HCT116 (cell line): ENCODE measurements around the gene NKX2-1. TPM values are rescaled to one million over a fixed set of nuclear protein-coding genes. Genes with fewer than 3 reads are reported as not detected.

Experiments
- ATAC-seq: fragments of 200-7000 bp; cut with Tn5 transposase; 2 replicates; pipeline ENCODE4 v1.9.1; 2020; ENCODE audit warnings: mild to moderate bottlenecking, moderate library complexity
- BruUV-seq: library from RNA; stranded (reverse); fragments of 400-500 nt; replicated peaks from 2 replicates; lab custom pipeline; 2021; lab: Mats Ljungman, UMichigan
- CTCF ChIA-PET: fragments of 300-600 bp; sonication (Branson Sonifier 250); formaldehyde crosslinking; loops from one replicate; lab custom pipeline; 2021; ENCODE audit warnings: antibody characterized with exemption; lab: Charles Lee
- POLR2A ChIA-PET: fragments of 300-600, 350-600 bp; sonication (Branson Sonifier 250); formaldehyde crosslinking; loops from one replicate; lab custom pipeline; 2021; ENCODE audit warnings: antibody characterized with exemption; lab: Charles Lee
- RAD21 ChIA-PET, 2 experiments: fragments of 300-600 bp; sonication (Branson Sonifier 250); formaldehyde crosslinking; loops; one replicate each; lab custom pipeline; 2023; ENCODE audit warnings: low total read pairs in 2 of 2; ENCODE audit not compliant: uncharacterized antibody in 2 of 2, unreplicated experiment in 2 of 2, low non-redundant PET in 1 of 2; lab: Charles Lee
- DNase-seq: peaks from one replicate; pipeline ENCODE4 v3.0.0-alpha.2; 2010; ENCODE audit warnings: low read depth, low spot score
- H2AFZ ChIP-seq: fragments of 200-600 bp; shearing (Covaris generic), sonication (generic); 2 replicates; pipeline ENCODE4 v1.6.1; 2017; ENCODE audit warnings: low read depth, mixed run types, mixed read lengths, antibody characterized with exemption, low read length; ENCODE audit not compliant: poor library complexity, severe bottlenecking
- H3K27ac ChIP-seq: 2 replicates; pipeline ENCODE4 v1.5.1; 2012; ENCODE audit warnings: low read depth, low read length
- H3K27me3 ChIP-seq: fragments of 200-600 bp; sonication (generic); 2 replicates; pipeline ENCODE4 v1.6.1; 2016; ENCODE audit warnings: mixed run types, low read length, mixed read lengths; ENCODE audit not compliant: insufficient read depth
- H3K36me3 ChIP-seq, 2 experiments: fragments of 200-500 bp in 1 of 2; fragments of 200-600 bp in 1 of 2; sonication (Bioruptor generic) in 1 of 2; sonication (generic) in 1 of 2; 2 replicates each; pipeline versions ENCODE4 v1.5.1 to v1.6.1; 2014 to 2016; ENCODE audit warnings: low read length in 2 of 2, inconsistent platforms in 1 of 2, mixed read lengths in 1 of 2, mixed run types in 1 of 2; ENCODE audit not compliant: insufficient read depth in 2 of 2, control insufficient read depth in 1 of 2
- H3K4me1 ChIP-seq, 2 experiments: fragments of 200-600 bp in 1 of 2; sonication (generic) in 1 of 2; 2 replicates each; pipeline versions ENCODE4 v1.5.1 to v1.6.1; 2012 to 2017; ENCODE audit warnings: low read length in 2 of 2, inconsistent platforms in 1 of 2, mild to moderate bottlenecking in 1 of 2, mixed read lengths in 1 of 2, mixed run types in 1 of 2, moderate library complexity in 1 of 2; ENCODE audit not compliant: insufficient read depth in 2 of 2, control insufficient read depth in 1 of 2
- H3K4me2 ChIP-seq: fragments of 200-600 bp; sonication (generic); 2 replicates; pipeline ENCODE4 v1.6.1; 2017; ENCODE audit warnings: mixed run types, low read length, mixed read lengths
- H3K4me3 ChIP-seq, 2 experiments: fragments of 200-600 bp in 1 of 2; sonication (generic) in 1 of 2; replicated peaks in 1 of 2; 2 replicates each; pipeline ENCODE4 v1.5.1; 2011 to 2016; ENCODE audit warnings: low read length in 2 of 2, control low read depth in 1 of 2, low read depth in 1 of 2, mild to moderate bottlenecking in 1 of 2, mixed read lengths in 1 of 2, mixed run types in 1 of 2
- H3K79me2 ChIP-seq: fragments of 200-600 bp; sonication (generic); 2 replicates; pipeline ENCODE4 v1.6.1; 2017; ENCODE audit warnings: mild to moderate bottlenecking, mixed run types, low read length, moderate library complexity, mixed read lengths; ENCODE audit not compliant: insufficient read depth
- H3K9ac ChIP-seq: fragments of 200-600 bp; sonication (generic); 2 replicates; pipeline ENCODE4 v1.6.1; 2016; ENCODE audit warnings: low read length, mixed read lengths
- H3K9me2 ChIP-seq: fragments of 200-600 bp; sonication (generic), shearing (Covaris generic); 2 replicates; pipeline ENCODE4 v1.6.1; 2017; ENCODE audit warnings: mixed run types, mild to moderate bottlenecking, moderate library complexity; ENCODE audit not compliant: insufficient read depth
- H3K9me3 ChIP-seq, 2 experiments: fragments of 200-500 bp in 1 of 2; fragments of 200-600 bp in 1 of 2; sonication (Bioruptor generic) in 1 of 2; sonication (generic) in 1 of 2; 2 replicates each; pipeline ENCODE4 v1.6.1; 2014 to 2017; ENCODE audit warnings: low read length in 2 of 2, mixed read lengths in 2 of 2, inconsistent platforms in 1 of 2, low read depth in 1 of 2, mild to moderate bottlenecking in 1 of 2, mixed run types in 1 of 2, moderate library complexity in 1 of 2; ENCODE audit not compliant: control insufficient read depth in 1 of 2, insufficient read depth in 1 of 2
- H4K20me1 ChIP-seq: fragments of 200-600 bp; sonication (generic), shearing (Covaris generic); 2 replicates; pipeline ENCODE4 v1.6.1; 2017; ENCODE audit warnings: mixed run types, mild to moderate bottlenecking, moderate library complexity; ENCODE audit not compliant: insufficient read depth
- CEBPB ChIP-seq: IDR thresholded peaks from 2 replicates; pipeline ENCODE4 v1.6.1; 2012; ENCODE audit warnings: low read depth
- EGR1 ChIP-seq: IDR thresholded peaks from 2 replicates; pipeline ENCODE4 v1.6.1; 2012; ENCODE audit warnings: low read depth
- ELF1 ChIP-seq: IDR thresholded peaks from 2 replicates; pipeline ENCODE4 v1.6.1; 2012; ENCODE audit warnings: low read depth, borderline replicate concordance
- EZH2phosphoT487 ChIP-seq: fragments of 200-600 bp; IDR thresholded peaks from 2 replicates; pipeline ENCODE4 v1.6.1; 2018; ENCODE audit warnings: antibody characterized with exemption, borderline replicate concordance
- MAX ChIP-seq: IDR thresholded peaks from 2 replicates; pipeline ENCODE4 v1.6.1; 2012
- POLR2AphosphoS5 ChIP-seq: IDR thresholded peaks from 2 replicates; pipeline ENCODE4 v1.6.1; 2011; ENCODE audit warnings: mild to moderate bottlenecking, low read depth, low read length, moderate library complexity
- RAD21 ChIP-seq: IDR thresholded peaks from 2 replicates; pipeline ENCODE4 v1.6.1; 2012; ENCODE audit warnings: low read depth, mild to moderate bottlenecking
- SP1 ChIP-seq: IDR thresholded peaks from 2 replicates; pipeline ENCODE4 v1.6.1; 2012; ENCODE audit warnings: low read depth
- SRF ChIP-seq: IDR thresholded peaks from 2 replicates; pipeline ENCODE4 v1.6.1; 2012; ENCODE audit warnings: low read depth
- ZFX ChIP-seq: fragments of 450-650 bp; IDR thresholded peaks from 2 replicates; pipeline ENCODE4 v1.6.1; 2017
- ZNF274 ChIP-seq: fragments of 200-500 bp; sonication (Bioruptor generic); IDR thresholded peaks from 2 replicates; pipeline ENCODE4 v1.6.1; 2014; ENCODE audit warnings: mild to moderate bottlenecking, low read depth, low read length, inconsistent platforms
- intact Hi-C: fragments of 100-400 bp; cut with micrococcal nuclease; formaldehyde crosslinking; loops from 2 replicates; pipeline ENCODE4 v1.10.0; 2022
- total RNA-seq: library from RNA; stranded (reverse); gene quantifications from one replicate; pipeline ENCODE4 v1.2.1, GENCODE V29; 2021; ENCODE audit not compliant: unreplicated experiment

The NKX2-1 gene
- total RNA-seq, 1 experiment from 2014 or later = 0.84 TPM

GRCh38 chr14:36517242-36518030 is 2.6 kb downstream of the NKX2-1 start:
- H3K27me3 ChIP-seq = no peaks in the 10 kb centered on the region
- H3K36me3 ChIP-seq = no peaks in the 10 kb centered on the region
- POLR2A ChIA-PET = no interaction called here

GRCh38 chr14:36516719-36517241 is 3.3 kb downstream of the NKX2-1 start:
- no peak for TF ChIP-seq EGR1
- no peak for TF ChIP-seq POLR2AphosphoS5
- no peak for TF ChIP-seq RAD21
- no peak for TF ChIP-seq ELF1
- no peak for TF ChIP-seq ZNF274
- TF ChIP-seq CEBPB = no peak
- no peak overlapping the region for H2AFZ ChIP-seq
- no peak overlapping the region for H3K4me3 ChIP-seq
- no TSS peak for BruUV-seq
- H4K20me1 ChIP-seq = no peaks in the 10 kb centered on the region
- no peak for ATAC-seq
- no peaks in the 10 kb centered on the region for H3K36me3 ChIP-seq
- no peaks in the 10 kb centered on the region for H3K9me2 ChIP-seq
- H3K9me3 ChIP-seq = no peaks in the 10 kb centered on the region
- H3K4me2 ChIP-seq = no peak overlapping the region
- ChIA-PET RAD21 (no interaction called here), POLR2A (no interaction called here), CTCF (interaction anchor here (2.6 kb wide), 1 partner anchor 8 kb away, joined by 18 read pairs; no protein-coding TSS in a partner anchor)
- intact Hi-C loops = no loop called here
- H3K79me2 ChIP-seq = no peaks in the 10 kb centered on the region
- H3K4me1 ChIP-seq = peaks cover 0 to 11% of the 10 kb centered on the region in 2 experiments; a peak in 2 of 4 replicates
- no peak overlapping the region for H3K9ac ChIP-seq
- no peak overlapping the region for H3K27ac ChIP-seq
- no peak for DNase-seq
- H3K27me3 ChIP-seq = 0 out of 2 replicates have a peak, but pooled peaks cover 3% of the 10 kb centered on the region

More at GRCh38 chr14:36517242-36518030, 2.6 kb downstream of the NKX2-1 start:
- Histone ChIP-seq H3K9me3 (no peaks in the 10 kb centered on the region), H3K4me2 (no peak overlapping the region), H3K79me2 (no peaks in the 10 kb centered on the region), H3K9me2 (no peaks in the 10 kb centered on the region), H2AFZ (no peak overlapping the region), H4K20me1 (no peaks in the 10 kb centered on the region), H3K27ac (no peak overlapping the region), H3K9ac (no peak overlapping the region), H3K4me3 (no peak overlapping the region), H3K4me1 (peaks cover 0 to 11% of the 10 kb centered on the region in 2 experiments; a peak in 2 of 4 replicates)
- ChIA-PET RAD21 (no interaction called here), CTCF (no interaction called here)
- no peak for ATAC-seq
- no peak for DNase-seq
- intact Hi-C loops = no loop called here
- BruUV-seq = no TSS peak
- TF ChIP-seq ZFX = no peak
- no peak for TF ChIP-seq EZH2phosphoT487
- TF ChIP-seq SRF = no peak
- no peak for TF ChIP-seq SP1
- TF ChIP-seq RAD21 = no peak
- TF ChIP-seq ELF1 = no peak
- no peak for TF ChIP-seq MAX
